ENCODE measurements around the gene ADAD1.
A peak's percentile ranks its signal among the peaks of the same experiment; 100 is the strongest.

ADAD1 gene

GRCh38 chr4:122453384-122453995, 74.7 kb downstream of the ADAD1 start:
- DNase-seq (ENCODE audit: low read depth in 3 of 3, low spot score in 1 of 3), result no peak

DNA sequence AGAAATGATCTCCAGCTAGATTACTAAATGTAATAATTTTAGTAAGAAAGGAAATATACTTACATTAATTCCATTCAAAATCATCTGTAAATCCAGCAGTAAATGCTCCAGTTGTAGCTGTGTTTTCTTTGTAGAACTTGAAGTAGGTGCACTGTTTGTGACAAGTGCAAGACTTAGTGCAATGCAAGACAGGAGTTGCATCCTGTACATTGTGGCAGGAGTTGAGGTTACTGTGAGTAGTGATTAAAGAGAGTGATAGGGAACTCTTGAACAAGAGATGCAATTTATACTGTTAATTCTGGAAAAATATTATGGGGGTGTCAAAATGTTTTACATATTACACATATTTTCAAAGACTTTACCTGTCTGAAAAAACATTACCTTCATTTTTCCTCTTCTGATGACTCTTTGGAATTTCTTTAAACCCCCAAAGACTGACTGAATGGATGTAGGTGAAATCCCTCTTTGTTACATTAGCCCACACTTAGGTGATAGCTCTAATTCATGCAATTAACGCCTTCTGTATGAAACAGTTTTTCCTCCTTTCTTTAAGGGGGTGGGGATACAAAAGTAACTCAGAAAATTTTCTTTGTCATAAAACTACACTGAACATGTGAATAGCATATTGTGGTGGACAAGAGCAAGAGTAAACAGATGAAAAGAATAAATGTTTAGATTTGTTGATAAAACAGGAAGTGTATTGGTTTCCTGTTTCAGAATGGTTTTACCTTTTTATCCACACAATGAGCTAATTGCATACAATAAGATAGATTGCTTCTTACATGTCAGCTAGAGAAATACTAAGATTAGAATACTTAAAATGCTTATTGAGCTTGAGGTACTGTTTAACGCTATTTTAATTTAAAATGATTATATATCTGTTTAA, 77.7 kb downstream of the ADAD1 start, which contains the start of gene IL2:
TSS of gene IL2 (minus strand) at position 495 of the 886 bp plus-strand sequence. CDS start at position 210, 285 bp downstream.
- DNase-seq (ENCODE audit: low read depth in 3 of 3, low spot score in 1 of 3), result no peak

GRCh38 chr4:122458625-122459024, 79.8 kb downstream of the ADAD1 start:
- DNase-seq (ENCODE audit: low read depth in 3 of 3, low spot score in 1 of 3), result peak in 1 of 3 donors; percentile 5

DNA sequence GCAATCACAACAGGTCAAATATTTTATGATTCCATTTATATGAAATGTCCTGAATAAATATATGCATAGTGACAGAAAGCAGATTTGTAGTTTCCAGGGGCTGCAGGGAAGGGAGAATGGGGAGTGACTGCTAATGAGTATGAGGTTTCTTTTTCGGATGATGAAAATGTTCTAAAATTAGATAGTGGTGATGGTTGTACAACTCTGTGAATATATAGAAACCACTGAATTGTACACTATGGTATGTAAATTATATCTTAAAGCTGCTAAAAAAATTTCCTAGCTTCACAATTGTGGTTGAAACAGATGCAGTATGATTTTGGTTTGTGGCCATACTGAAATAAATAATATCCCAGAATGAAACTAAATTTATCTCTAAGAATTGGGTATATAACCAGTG, 90.6 kb downstream of the ADAD1 start:
- no peak for DNase-seq (ENCODE audit: low read depth in 3 of 3, low spot score in 1 of 3)

DNA sequence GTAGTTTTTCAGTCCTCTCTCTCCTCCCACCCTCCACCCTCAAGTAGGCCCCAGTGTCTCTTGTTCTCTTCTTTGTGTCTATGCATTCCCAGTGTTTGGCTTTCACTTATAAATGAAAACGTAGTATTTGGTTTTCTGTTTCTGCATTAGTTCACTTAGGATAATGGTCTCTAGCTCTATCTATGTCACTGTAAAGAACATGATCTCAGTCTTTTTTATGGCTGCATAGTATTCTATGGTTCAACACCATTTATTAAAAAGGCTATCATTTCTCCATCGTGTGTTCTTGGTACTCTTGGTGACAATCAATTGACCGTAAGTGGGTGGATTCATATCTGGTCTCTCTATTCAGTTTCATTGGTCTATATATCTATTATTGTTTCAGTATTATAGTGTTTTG, 96.4 kb downstream of the ADAD1 start:
- DNase-seq (ENCODE audit: low read depth in 3 of 3, low spot score in 1 of 3), result no peak

DNA sequence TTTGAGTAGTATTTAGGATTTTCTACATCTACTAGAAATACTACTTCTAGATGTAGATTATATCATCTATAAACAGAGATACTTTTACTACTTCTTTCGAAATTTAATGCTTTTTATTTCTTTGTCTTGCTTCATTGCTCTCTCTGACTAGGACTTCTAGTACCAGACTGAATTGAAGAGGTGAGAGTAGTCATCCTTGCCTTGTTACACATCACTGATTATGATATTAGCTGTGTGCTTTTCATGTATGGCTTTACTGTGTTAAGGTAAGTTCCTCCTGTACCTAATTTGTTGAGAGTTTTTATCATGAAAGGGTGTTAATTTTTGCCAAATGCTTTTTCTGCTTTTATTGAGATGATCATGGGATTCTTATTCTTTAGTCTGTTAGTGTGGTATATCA, 97.3 kb downstream of the ADAD1 start:
- DNase-seq (ENCODE audit: low read depth in 3 of 3, low spot score in 1 of 3), result no peak

DNA sequence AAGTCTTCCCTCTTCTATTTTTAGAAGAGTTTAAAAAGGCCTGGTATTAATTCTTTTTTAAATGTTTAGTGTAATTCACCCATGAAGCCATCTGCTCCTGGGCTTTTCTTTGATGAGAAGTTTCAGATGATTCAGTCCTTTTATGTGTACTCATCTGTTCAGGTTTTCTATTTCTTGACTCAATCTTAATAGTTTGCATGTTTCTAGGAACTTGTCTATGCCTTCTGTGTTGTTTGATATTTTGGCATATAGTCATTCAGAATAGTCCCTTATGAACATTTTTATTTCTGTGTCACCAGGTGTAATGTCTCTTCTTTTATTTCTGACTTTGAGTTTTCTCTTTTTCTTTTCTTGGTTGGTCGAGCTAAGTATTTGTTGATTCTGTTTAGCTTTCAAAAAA, 97.9 kb downstream of the ADAD1 start:
- DNase-seq (ENCODE audit: low read depth in 3 of 3, low spot score in 1 of 3), result no peak
